Stomach (tissue), 9 donors: ENCODE results near the gene CELSR1. TPM values are rescaled to one million over a fixed set of nuclear protein-coding genes. Genes with fewer than 3 reads are reported as not detected.

ENCODE experiments used
- DNase-seq, 2 donors: peaks; one replicate each; pipeline versions ENCODE4 v3.0.0 to v3.0.0-alpha.2; 2013 to 2019
- H3K27ac ChIP-seq, 5 donors: fragments of 200-600 bp in 4 of 5; sonication (generic) in 4 of 5; one replicate each; pipeline ENCODE4 v1.5.1; 2013 to 2019; ENCODE audit warnings: mild to moderate bottlenecking in 1 of 5, moderate library complexity in 1 of 5
- H3K27me3 ChIP-seq, 3 donors: fragments of 200-600 bp; sonication (generic); one replicate each; pipeline ENCODE4 v1.5.1; 2017 to 2019; ENCODE audit warnings: mixed run types in 1 of 3
- H3K36me3 ChIP-seq, 4 donors: fragments of 200-600 bp; sonication (generic); 1 replicate in 3 of 4; 2 replicates in 1 of 4; pipeline ENCODE4 v1.5.1; 2016 to 2019
- H3K4me1 ChIP-seq, 4 donors: fragments of 200-600 bp; sonication (generic); one replicate each; pipeline ENCODE4 v1.5.1; 2016 to 2019
- H3K4me3 ChIP-seq, 4 donors: fragments of 200-600 bp; sonication (generic) in 3 of 4; one replicate each; pipeline ENCODE4 v1.5.1; 2016 to 2019; ENCODE audit warnings: mild to moderate bottlenecking in 1 of 4
- H3K9me3 ChIP-seq, 4 donors: fragments of 200-600 bp; sonication (generic); one replicate each; pipeline ENCODE4 v1.5.1; 2016 to 2019
- EP300 ChIP-seq: sonication (generic); formaldehyde crosslinking; IDR thresholded peaks from one replicate; pipeline ENCODE4 v1.6.1; 2017; ENCODE audit warnings: antibody characterized with exemption
- POLR2A ChIP-seq, 4 donors: fragments of 450-650 bp; IDR thresholded peaks; one replicate each; pipeline ENCODE4 v1.6.1; 2016; ENCODE audit warnings: antibody characterized with exemption in 4 of 4, control low read depth in 2 of 4, mild to moderate bottlenecking in 1 of 4, moderate library complexity in 1 of 4
- POLR2AphosphoS5 ChIP-seq, 3 donors: sonication (generic); formaldehyde crosslinking; IDR thresholded peaks; one replicate each; pipeline ENCODE4 v1.6.1; 2016; ENCODE audit warnings: antibody characterized with exemption in 3 of 3
- WGBS, 5 donors: extraction: QIAGEN DNeasy Blood & Tissue Kit in 3 of 5; methylation state at CpG; one replicate each; pipeline versions ENCODE4 v1.1.5 to v1.1.7; 2013 to 2018; 5-methylcytosine and 5-hydroxymethylcytosine counted together
- intact Hi-C: fragments of 100-400 bp; cut with DNase I; formaldehyde crosslinking; loops from one replicate; pipeline ENCODE4 v1.15.1; 2023; ENCODE audit warnings: low total_unique reads
- polyA plus RNA-seq, 3 donors: library from polyadenylated mRNA; stranded (reverse); fragments of 200-250 nt; gene quantifications; one replicate each; pipeline ENCODE4 v1.2.3, GENCODE V29; 2013
- total RNA-seq, 5 donors: library from RNA; depleted of rRNA; stranded (reverse); fragments of >200 nt; gene quantifications; one replicate each; pipeline versions ENCODE4 v1.1.0 to v1.2.3, GENCODE V29; 2014 to 2016
- TF ChIP-seq, protein P1 (sequence below), 7 experiments: fragments of 450-650 bp in 4 of 7; fragments of 200-600 bp in 3 of 7; sonication (generic) in 3 of 7; IDR thresholded peaks; one replicate each; pipeline ENCODE4 v1.5.1; 2016 to 2019; ENCODE audit warnings: antibody characterized with exemption in 7 of 7, control low read depth in 2 of 7, mild to moderate bottlenecking in 1 of 7
- donor health status: healthy with polysubstance abuse.
- donor health status: Bipolar disorder and iron deficiency.
- donor health status: healthy.

The CELSR1 gene
- total and polyA plus RNA-seq, 8 donors, result 0.29 to 78.2 (median 13.4) TPM

- WGBS, 5 donors, result 78 to 91% (median 88%) methylated on average over 6 to 11 of the region's 11 CpGs
- Histone ChIP-seq H3K9me3 (no peaks in the 10 kb centered on the region), H3K36me3 (no peaks in the 10 kb centered on the region), H3K4me1 (peaks cover 0 to 12% (median 5%) of the 10 kb centered on the region in 4 donors), H3K27me3 (peaks cover 0 to 17% (median 5%) of the 10 kb centered on the region in 3 donors), H3K27ac (no peak overlapping the region), H3K4me3 (no peak overlapping the region)
- no peak for DNase-seq
- TF ChIP-seq POLR2A (IDR thresholded peaks at IDR 0.05) (no peak), POLR2AphosphoS5 (IDR thresholded peaks at IDR 0.05) (no peak), EP300 (no peak)
- TF ChIP-seq, protein P1, sequence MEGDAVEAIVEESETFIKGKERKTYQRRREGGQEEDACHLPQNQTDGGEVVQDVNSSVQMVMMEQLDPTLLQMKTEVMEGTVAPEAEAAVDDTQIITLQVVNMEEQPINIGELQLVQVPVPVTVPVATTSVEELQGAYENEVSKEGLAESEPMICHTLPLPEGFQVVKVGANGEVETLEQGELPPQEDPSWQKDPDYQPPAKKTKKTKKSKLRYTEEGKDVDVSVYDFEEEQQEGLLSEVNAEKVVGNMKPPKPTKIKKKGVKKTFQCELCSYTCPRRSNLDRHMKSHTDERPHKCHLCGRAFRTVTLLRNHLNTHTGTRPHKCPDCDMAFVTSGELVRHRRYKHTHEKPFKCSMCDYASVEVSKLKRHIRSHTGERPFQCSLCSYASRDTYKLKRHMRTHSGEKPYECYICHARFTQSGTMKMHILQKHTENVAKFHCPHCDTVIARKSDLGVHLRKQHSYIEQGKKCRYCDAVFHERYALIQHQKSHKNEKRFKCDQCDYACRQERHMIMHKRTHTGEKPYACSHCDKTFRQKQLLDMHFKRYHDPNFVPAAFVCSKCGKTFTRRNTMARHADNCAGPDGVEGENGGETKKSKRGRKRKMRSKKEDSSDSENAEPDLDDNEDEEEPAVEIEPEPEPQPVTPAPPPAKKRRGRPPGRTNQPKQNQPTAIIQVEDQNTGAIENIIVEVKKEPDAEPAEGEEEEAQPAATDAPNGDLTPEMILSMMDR (IDR thresholded peaks at IDR 0.05), result no peak
- intact Hi-C loops, result no loop called here
Measured at GRCh38 chr22:46512039-46512370, 25.4 kb downstream of the CELSR1 start.

DNA sequence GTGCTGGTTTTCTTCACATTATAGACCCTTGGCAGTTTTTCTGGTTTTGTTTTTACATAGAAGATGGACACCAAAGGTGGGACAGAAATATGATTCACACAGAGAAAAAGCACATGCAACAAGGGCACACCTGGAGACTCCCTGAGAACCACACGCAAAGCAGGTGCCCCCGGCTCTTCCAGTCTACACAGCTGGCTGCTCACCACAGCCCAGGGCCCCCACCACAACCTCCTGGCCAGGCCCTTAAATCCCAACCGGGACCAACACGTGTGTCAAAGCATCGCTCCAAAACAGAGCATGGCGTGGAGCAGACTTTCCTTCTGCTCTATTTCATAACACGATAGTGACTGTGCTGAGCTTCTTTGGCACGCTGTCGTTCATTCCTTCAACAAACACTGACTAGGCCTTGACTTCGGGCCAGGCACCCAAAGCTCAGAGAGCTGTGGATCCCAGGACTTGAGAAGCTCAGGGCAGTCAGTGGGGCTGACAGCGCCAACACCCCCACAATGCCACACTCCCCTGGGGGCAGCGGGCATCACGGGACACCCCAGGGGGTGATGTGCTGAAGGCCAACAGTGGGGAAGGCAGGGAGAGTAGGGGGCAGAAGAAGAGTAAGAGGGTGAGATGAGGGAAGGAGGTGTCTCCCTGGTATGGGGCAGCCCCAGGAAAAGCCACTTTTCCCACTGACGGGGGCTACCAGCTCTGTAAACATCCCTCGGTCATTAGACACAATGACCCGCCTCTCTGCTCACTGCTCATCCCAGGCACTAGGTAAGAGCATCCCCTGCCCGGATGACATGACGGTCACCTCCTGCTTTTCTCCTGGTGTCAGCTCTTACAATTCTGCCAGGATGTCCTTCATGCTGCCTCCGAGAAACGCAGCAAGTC, 26.0 kb downstream of the CELSR1 start:
- no peak for DNase-seq
- Histone ChIP-seq H3K4me3 (no peak overlapping the region), H3K27ac (no peak overlapping the region), H3K4me1 (peaks cover 0 to 12% (median 5%) of the 10 kb centered on the region in 4 donors), H3K9me3 (no peaks in the 10 kb centered on the region), H3K27me3 (peaks cover 0 to 18% (median 5%) of the 10 kb centered on the region in 3 donors), H3K36me3 (no peaks in the 10 kb centered on the region)
- 79 to 93% (median 89%) methylated on average over 20 of the region's 20 CpGs for WGBS, 5 donors
- TF ChIP-seq POLR2A (IDR thresholded peaks at IDR 0.05), result no peak
- TF ChIP-seq EP300, result no peak
- TF ChIP-seq POLR2AphosphoS5 (IDR thresholded peaks at IDR 0.05), result no peak
- TF ChIP-seq, protein P1 (IDR thresholded peaks at IDR 0.05), result no peak
- intact Hi-C loops, result no loop called here

- intact Hi-C loops, result no loop called here
- 84 to 95% (median 89%) methylated on average over 12 to 16 of the region's 16 CpGs for WGBS, 5 donors
Measured at GRCh38 chr22:46509416-46510089, 27.9 kb downstream of the CELSR1 start.

GRCh38 chr22:46508491-46508999, 28.9 kb downstream of the CELSR1 start:
- no peak for TF ChIP-seq POLR2AphosphoS5 (IDR thresholded peaks at IDR 0.05)
- H3K4me1 ChIP-seq, result peaks cover 0 to 12% (median 5%) of the 10 kb centered on the region in 4 donors
- no peak overlapping the region for H3K27ac ChIP-seq
- no peak overlapping the region for H3K4me3 ChIP-seq
- WGBS, 5 donors, result 65 to 81% (median 72%) methylated on average over 8 to 20 of the region's 20 CpGs
- no peaks in the 10 kb centered on the region for H3K9me3 ChIP-seq
- H3K27me3 ChIP-seq, result peaks cover 0 to 18% (median 5%) of the 10 kb centered on the region in 3 donors
- H3K36me3 ChIP-seq, result no peaks in the 10 kb centered on the region
- intact Hi-C loops, result no loop called here
- peak in 1 of 2 donors; percentile 59 for DNase-seq

More at GRCh38 chr22:46509416-46510089, 27.9 kb downstream of the CELSR1 start:
- Histone ChIP-seq H3K36me3 (no peaks in the 10 kb centered on the region), H3K27me3 (peaks cover 0 to 18% (median 5%) of the 10 kb centered on the region in 3 donors), H3K27ac (no peak overlapping the region), H3K9me3 (no peaks in the 10 kb centered on the region), H3K4me3 (no peak overlapping the region), H3K4me1 (peaks cover 0 to 12% (median 5%) of the 10 kb centered on the region in 4 donors)
- no peak for DNase-seq
- no peak for TF ChIP-seq EP300
- TF ChIP-seq, protein P1 (IDR thresholded peaks at IDR 0.05), result no peak
- no peak for TF ChIP-seq POLR2AphosphoS5 (IDR thresholded peaks at IDR 0.05)
